ENCODE data around the gene SLC10A1.

DNA sequence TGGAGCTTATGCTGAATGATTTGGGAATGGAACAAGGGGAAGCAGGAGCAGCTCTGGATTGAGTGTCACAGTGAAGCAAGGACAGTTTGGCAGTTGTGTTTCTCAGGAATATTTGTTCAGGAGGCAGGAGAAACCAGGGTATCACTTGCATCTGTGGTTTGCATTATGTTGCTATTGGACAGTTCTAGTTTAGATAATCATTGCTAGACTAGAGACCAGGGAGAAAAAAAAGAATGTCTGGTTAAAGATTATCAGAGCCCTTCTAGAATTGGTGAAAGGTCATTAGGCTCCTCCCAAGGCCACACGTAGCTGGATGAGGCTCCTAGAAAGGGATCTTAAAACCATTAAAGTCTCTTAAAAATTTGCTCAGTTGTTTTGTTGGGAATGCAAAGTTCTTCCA, 47.1 kb downstream of the SLC10A1 start:
- TF ChIP-seq POLR2AphosphoS5 (IDR thresholded peaks at IDR 0.05) (no peak), POLR2A (IDR thresholded peaks at IDR 0.05) (no peak), CTCF (IDR thresholded peaks at IDR 0.05) (no peak)

All from stomach (tissue), 4 donors.